ENCODE results near the gene CTAGE15.
"Not testable (repeated sequence)": the region's sequence is repeated elsewhere in the genome, so short reads cannot be mapped to it uniquely, and the experiment has no call there.

Gene CTAGE15, protein sequence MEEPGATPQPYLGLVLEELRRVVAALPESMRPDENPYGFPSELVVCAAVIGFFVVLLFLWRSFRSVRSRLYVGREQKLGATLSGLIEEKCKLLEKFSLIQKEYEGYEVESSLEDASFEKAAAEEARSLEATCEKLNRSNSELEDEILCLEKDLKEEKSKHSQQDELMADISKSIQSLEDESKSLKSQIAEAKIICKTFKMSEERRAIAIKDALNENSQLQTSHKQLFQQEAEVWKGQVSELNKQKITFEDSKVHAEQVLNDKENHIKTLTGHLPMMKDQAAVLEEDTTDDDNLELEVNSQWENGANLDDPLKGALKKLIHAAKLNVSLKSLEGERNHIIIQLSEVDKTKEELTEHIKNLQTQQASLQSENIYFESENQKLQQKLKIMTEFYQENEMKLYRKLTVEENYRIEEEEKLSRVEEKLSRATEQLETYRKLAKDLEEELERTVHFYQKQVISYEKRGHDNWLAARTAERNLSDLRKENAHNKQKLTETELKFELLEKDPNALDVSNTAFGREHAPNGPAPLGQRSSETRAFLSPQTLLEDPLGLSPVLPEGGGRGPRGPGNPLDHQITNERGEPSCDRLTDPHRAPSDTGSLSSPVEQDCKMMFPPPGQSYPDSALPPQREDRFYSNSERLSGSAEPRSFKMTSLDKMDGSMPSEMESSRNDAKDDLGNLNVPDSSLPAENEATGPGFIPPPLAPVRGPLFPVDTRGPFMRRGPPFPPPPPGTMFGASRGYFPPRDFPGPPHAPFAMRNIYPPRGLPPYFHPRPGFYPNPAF

GRCh38 chr7:143571501-143571900 lies at the start of gene CTAGE15:
Gene CTAGE15, plus strand, starts transcription at chr7:143571801. Its CDS starts 17 bp downstream, at chr7:143571818.
- not testable (repeated sequence) for H3K27me3 ChIP-seq (ENCODE audit: control insufficient read depth in 2 of 2, insufficient read depth in 2 of 2, low read length in 2 of 2); H3K27ac ChIP-seq (ENCODE audit: low read depth in 2 of 2, low read length in 2 of 2); H3K4me3 ChIP-seq (ENCODE audit: low read length in 2 of 2); H3K9ac ChIP-seq (ENCODE audit: low read depth in 1 of 2, low read length in 2 of 2); H3K9me3 ChIP-seq (ENCODE audit: control insufficient read depth in 2 of 2, low read length in 2 of 2); H3K4me1 ChIP-seq (ENCODE audit: control insufficient read depth in 2 of 2, insufficient read depth in 2 of 2, low read length in 2 of 2); H3K36me3 ChIP-seq (ENCODE audit: control insufficient read depth in 2 of 2, insufficient read depth in 2 of 2, low read length in 2 of 2)

DNA sequence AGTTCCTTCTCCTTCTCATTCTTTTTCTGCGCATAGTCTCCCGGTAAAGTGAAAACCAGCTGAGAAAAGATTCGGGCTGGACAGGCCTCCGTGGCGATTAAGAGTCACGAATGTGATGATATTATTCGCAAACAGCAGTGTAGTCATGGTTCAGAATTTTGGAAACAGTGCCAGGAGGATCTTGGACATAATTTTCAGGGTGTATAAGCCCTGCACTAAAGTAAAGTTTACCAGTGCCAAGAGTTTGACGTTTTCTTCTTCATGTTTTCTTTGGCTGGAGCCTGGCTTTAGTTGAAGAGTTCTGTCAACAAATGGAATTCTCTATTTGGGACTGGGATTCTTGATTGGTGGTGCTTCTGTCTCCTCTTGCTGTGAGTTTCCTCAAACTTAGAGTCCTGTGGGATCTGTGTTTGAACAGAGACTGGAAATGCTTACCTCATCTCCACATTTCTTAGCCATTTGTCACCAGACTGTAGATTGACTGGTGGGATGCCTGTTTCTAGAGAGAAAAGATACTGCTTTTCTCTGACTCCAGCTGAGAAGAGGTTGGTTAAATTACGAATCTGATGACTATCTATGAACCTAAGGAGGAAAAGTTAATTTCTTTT lies 49.2 kb upstream of the CTAGE15 start:
- not testable (repeated sequence) for H3K27me3 ChIP-seq (ENCODE audit: control insufficient read depth in 2 of 2, insufficient read depth in 2 of 2, low read length in 2 of 2); H3K4me1 ChIP-seq (ENCODE audit: control insufficient read depth in 2 of 2, insufficient read depth in 2 of 2, low read length in 2 of 2); H3K27ac ChIP-seq (ENCODE audit: low read depth in 2 of 2, low read length in 2 of 2); H3K9me3 ChIP-seq (ENCODE audit: control insufficient read depth in 2 of 2, low read length in 2 of 2); H3K9ac ChIP-seq (ENCODE audit: low read depth in 1 of 2, low read length in 2 of 2); H3K4me3 ChIP-seq (ENCODE audit: low read length in 2 of 2); H3K36me3 ChIP-seq (ENCODE audit: control insufficient read depth in 2 of 2, insufficient read depth in 2 of 2, low read length in 2 of 2)

DNA sequence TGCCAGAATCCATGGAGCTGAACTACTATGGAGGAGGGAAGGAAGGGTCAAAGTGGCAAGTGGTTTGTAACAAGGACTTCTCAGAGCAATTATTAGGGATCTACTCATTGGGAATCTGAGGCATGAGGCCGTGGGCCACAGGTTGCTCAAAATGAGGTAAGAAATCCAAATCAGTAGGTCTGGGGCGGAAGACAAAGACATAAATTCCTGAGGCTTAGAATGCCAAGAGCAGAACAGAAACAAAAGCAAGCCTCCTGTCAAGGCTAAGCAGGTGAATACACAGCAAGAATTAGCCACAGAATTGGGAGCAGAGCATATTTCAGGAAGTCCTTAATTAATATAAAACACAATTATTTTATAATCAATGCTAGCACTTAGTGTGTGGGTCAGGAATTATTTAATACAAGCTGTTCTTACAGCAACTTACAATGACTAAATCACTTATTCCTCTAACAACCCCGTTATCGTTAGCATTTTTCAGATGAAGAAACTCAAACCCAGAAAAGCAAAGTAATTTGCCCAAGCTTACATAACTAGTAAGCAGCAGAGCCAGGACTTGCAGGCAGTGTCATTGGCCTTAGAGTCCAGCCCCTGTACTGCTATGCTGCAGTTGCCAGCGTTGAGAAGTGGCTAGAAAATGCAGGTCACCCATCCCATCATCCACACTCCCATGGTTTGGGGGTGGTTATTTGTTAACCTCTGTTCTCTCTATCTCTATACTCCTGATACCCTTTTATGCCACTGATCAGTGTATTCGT lies 40.3 kb upstream of the CTAGE15 start:
- not testable (repeated sequence) for H3K27me3 ChIP-seq (ENCODE audit: control insufficient read depth in 2 of 2, insufficient read depth in 2 of 2, low read length in 2 of 2); H3K9me3 ChIP-seq (ENCODE audit: control insufficient read depth in 2 of 2, low read length in 2 of 2); H3K4me3 ChIP-seq (ENCODE audit: low read length in 2 of 2); H3K27ac ChIP-seq (ENCODE audit: low read depth in 2 of 2, low read length in 2 of 2); H3K36me3 ChIP-seq (ENCODE audit: control insufficient read depth in 2 of 2, insufficient read depth in 2 of 2, low read length in 2 of 2); H3K9ac ChIP-seq (ENCODE audit: low read depth in 1 of 2, low read length in 2 of 2); H3K4me1 ChIP-seq (ENCODE audit: control insufficient read depth in 2 of 2, insufficient read depth in 2 of 2, low read length in 2 of 2)

- H3K4me3 ChIP-seq (ENCODE audit: low read length in 2 of 2); H3K27ac ChIP-seq (ENCODE audit: low read depth in 2 of 2, low read length in 2 of 2); H3K9me3 ChIP-seq (ENCODE audit: control insufficient read depth in 2 of 2, low read length in 2 of 2); H3K36me3 ChIP-seq (ENCODE audit: control insufficient read depth in 2 of 2, insufficient read depth in 2 of 2, low read length in 2 of 2); H3K27me3 ChIP-seq (ENCODE audit: control insufficient read depth in 2 of 2, insufficient read depth in 2 of 2, low read length in 2 of 2); H3K9ac ChIP-seq (ENCODE audit: low read depth in 1 of 2, low read length in 2 of 2); H3K4me1 ChIP-seq (ENCODE audit: control insufficient read depth in 2 of 2, insufficient read depth in 2 of 2, low read length in 2 of 2): not testable (repeated sequence)
These were observed 39.7 kb upstream of the CTAGE15 start for GRCh38 chr7:143531932-143532331.

DNA sequence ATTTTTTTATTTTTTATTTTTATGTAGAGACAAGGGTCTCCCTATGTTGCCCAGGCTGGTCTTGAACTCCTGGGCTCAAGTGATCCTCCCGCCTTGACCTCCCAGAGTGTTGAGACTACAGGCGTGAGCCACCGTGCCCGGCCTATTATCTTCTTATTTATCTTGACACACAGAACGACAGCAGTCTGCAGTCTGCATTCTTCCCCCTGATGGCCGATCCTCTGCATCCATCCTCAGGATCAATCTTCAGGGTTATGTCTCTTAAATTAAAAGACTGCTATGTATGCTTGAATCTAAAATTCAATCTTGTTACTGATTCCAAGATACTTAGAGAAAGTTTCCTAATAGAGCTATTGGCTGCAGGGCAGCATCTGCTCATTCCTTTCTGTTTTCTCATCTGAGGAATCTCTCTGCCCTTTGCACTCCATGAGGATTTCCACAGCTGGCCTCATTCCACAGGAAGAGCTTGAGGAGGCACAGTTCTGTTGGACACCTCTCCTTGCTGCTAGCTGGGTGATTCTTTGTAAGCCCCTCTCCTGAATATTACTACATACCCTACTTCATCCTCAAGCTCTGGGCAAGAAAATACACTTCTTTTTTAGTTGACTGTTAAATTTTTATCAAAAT lies 38.3 kb upstream of the CTAGE15 start:
- H3K4me1 ChIP-seq (ENCODE audit: control insufficient read depth in 2 of 2, insufficient read depth in 2 of 2, low read length in 2 of 2); H3K27me3 ChIP-seq (ENCODE audit: control insufficient read depth in 2 of 2, insufficient read depth in 2 of 2, low read length in 2 of 2); H3K36me3 ChIP-seq (ENCODE audit: control insufficient read depth in 2 of 2, insufficient read depth in 2 of 2, low read length in 2 of 2); H3K9ac ChIP-seq (ENCODE audit: low read depth in 1 of 2, low read length in 2 of 2); H3K27ac ChIP-seq (ENCODE audit: low read depth in 2 of 2, low read length in 2 of 2); H3K9me3 ChIP-seq (ENCODE audit: control insufficient read depth in 2 of 2, low read length in 2 of 2); H3K4me3 ChIP-seq (ENCODE audit: low read length in 2 of 2): not testable (repeated sequence)

GRCh38 chr7:143536443-143536842 lies 35.2 kb upstream of the CTAGE15 start:
- not testable (repeated sequence) for H3K36me3 ChIP-seq (ENCODE audit: control insufficient read depth in 2 of 2, insufficient read depth in 2 of 2, low read length in 2 of 2); H3K27ac ChIP-seq (ENCODE audit: low read depth in 2 of 2, low read length in 2 of 2); H3K27me3 ChIP-seq (ENCODE audit: control insufficient read depth in 2 of 2, insufficient read depth in 2 of 2, low read length in 2 of 2); H3K4me3 ChIP-seq (ENCODE audit: low read length in 2 of 2); H3K9me3 ChIP-seq (ENCODE audit: control insufficient read depth in 2 of 2, low read length in 2 of 2); H3K4me1 ChIP-seq (ENCODE audit: control insufficient read depth in 2 of 2, insufficient read depth in 2 of 2, low read length in 2 of 2); H3K9ac ChIP-seq (ENCODE audit: low read depth in 1 of 2, low read length in 2 of 2)

DNA sequence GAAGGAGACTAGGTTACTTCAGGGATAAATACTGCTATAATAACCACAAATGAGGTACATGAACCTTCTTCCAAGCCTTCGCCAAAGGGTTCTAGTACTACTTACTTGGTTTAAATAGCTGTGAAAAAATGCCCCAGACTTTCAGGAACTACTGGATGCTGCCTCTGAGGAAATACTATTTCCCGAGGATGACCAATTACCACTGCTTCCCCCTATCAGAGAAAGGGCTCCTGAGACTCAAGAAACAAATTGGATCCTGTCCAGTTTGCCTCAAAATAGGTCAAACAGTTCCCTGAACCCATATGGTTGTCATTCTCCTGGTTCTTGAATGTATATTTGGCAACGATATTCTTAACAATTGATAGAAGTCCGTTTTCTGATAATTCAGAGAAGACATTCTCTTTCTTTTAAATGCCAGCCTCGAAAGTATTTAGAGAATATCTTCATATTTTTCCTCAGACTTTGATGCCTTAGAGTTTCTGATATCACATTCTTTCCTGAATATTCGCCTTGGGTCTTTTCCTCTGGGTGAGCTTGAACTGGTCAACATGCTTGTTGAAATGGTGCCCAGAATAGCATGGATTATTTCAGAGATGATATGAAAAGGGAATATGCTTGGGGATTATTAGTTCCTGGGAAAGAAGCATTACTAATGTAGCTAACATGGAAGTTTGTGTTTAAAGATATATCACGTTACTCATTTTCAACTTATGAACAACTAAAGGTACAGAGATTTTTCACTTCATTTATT lies 28.1 kb upstream of the CTAGE15 start:
- not testable (repeated sequence) for H3K4me1 ChIP-seq (ENCODE audit: control insufficient read depth in 2 of 2, insufficient read depth in 2 of 2, low read length in 2 of 2); H3K9ac ChIP-seq (ENCODE audit: low read depth in 1 of 2, low read length in 2 of 2); H3K36me3 ChIP-seq (ENCODE audit: control insufficient read depth in 2 of 2, insufficient read depth in 2 of 2, low read length in 2 of 2); H3K27ac ChIP-seq (ENCODE audit: low read depth in 2 of 2, low read length in 2 of 2); H3K27me3 ChIP-seq (ENCODE audit: control insufficient read depth in 2 of 2, insufficient read depth in 2 of 2, low read length in 2 of 2); H3K4me3 ChIP-seq (ENCODE audit: low read length in 2 of 2); H3K9me3 ChIP-seq (ENCODE audit: control insufficient read depth in 2 of 2, low read length in 2 of 2)

DNA sequence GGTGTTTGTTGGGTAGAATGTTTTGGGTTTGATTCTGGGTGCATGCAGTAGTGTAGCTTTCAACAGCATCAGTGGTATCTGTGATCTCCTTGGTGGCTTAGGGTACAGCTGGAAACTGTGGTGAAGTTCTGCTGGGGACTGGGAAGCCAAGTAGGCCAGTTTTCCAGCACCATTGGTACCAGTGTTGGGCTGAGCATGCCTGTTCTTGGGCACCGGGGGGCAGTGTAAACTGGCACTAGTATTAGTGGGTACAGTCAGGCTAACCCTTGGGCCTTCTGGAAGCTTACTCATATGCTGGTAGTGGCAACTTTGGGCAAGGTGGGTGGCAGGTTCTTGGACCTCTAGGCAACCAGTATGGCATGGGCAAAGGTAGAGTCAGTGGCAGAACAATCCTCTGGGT lies 15.6 kb upstream of the CTAGE15 start:
- H3K9me3 ChIP-seq (ENCODE audit: control insufficient read depth in 2 of 2, low read length in 2 of 2); H3K27me3 ChIP-seq (ENCODE audit: control insufficient read depth in 2 of 2, insufficient read depth in 2 of 2, low read length in 2 of 2); H3K27ac ChIP-seq (ENCODE audit: low read depth in 2 of 2, low read length in 2 of 2); H3K9ac ChIP-seq (ENCODE audit: low read depth in 1 of 2, low read length in 2 of 2); H3K4me3 ChIP-seq (ENCODE audit: low read length in 2 of 2); H3K4me1 ChIP-seq (ENCODE audit: control insufficient read depth in 2 of 2, insufficient read depth in 2 of 2, low read length in 2 of 2); H3K36me3 ChIP-seq (ENCODE audit: control insufficient read depth in 2 of 2, insufficient read depth in 2 of 2, low read length in 2 of 2): not testable (repeated sequence)

- H3K27ac ChIP-seq (ENCODE audit: low read depth in 2 of 2, low read length in 2 of 2); H3K9me3 ChIP-seq (ENCODE audit: control insufficient read depth in 2 of 2, low read length in 2 of 2); H3K36me3 ChIP-seq (ENCODE audit: control insufficient read depth in 2 of 2, insufficient read depth in 2 of 2, low read length in 2 of 2); H3K4me3 ChIP-seq (ENCODE audit: low read length in 2 of 2); H3K9ac ChIP-seq (ENCODE audit: low read depth in 1 of 2, low read length in 2 of 2); H3K27me3 ChIP-seq (ENCODE audit: control insufficient read depth in 2 of 2, insufficient read depth in 2 of 2, low read length in 2 of 2); H3K4me1 ChIP-seq (ENCODE audit: control insufficient read depth in 2 of 2, insufficient read depth in 2 of 2, low read length in 2 of 2): not testable (repeated sequence)
These were observed 8.3 kb upstream of the CTAGE15 start for GRCh38 chr7:143563306-143563705.
